ENCODE measurements around the gene RAD51D.

DNA sequence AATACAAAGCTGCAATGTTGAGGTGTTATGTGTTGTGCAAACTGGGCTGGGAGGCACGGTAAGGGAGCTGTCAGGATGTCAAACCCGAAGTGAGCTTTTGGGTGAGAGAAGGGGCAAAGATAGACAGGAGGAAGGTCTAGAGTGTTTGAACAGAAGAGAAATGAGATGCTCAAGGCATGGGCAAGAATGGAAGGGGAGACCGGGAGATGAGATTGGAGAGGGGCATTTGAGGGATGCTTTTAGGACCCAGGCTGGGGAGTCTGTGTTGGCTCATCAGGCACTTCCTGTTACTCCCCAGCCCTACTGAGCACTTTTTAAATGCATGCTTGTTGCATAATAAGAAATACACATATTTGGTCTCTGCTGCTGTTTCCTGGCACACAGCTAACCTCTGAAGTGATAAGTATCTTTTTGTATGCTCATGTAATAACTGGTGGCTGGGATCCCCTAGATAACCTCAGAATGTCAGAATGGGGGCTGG, 41.7 kb upstream of the RAD51D start:
- TF ChIP-seq CTCF (IDR thresholded peaks at IDR 0.05; ENCODE audit: borderline replicate concordance, extremely low read depth, low read length, poor library complexity, severe bottlenecking) (no peak), EZH2 (IDR thresholded peaks at IDR 0.05; ENCODE audit: borderline replicate concordance, low read depth, low read length, severe bottlenecking) (no peak)

All from DND-41 (cell line).